Gastrocnemius medialis (tissue), 4 donors: ENCODE results near the gene PDRG1. TPM values are rescaled to one million over a fixed set of nuclear protein-coding genes. Genes with fewer than 3 reads are reported as not detected.

ENCODE experiments used
- ATAC-seq, 2 donors: fragments of 150-250 bp; one replicate each; pipeline ENCODE4 v1.9.1; 2016
- DNase-seq, 2 donors: peaks; one replicate each; pipeline ENCODE4 v3.0.0-alpha.2; 2019
- H3K27ac ChIP-seq, 4 donors: fragments of 200-600 bp; sonication (generic); 1 replicate in 1 of 4; 2 replicates in 3 of 4; pipeline ENCODE4 v1.5.1; 2016 to 2018; ENCODE audit warnings: mild to moderate bottlenecking in 2 of 4, moderate library complexity in 1 of 4
- H3K27me3 ChIP-seq, 3 donors: fragments of 200-600 bp; sonication (generic) in 2 of 3; 1 replicate in 1 of 3; 2 replicates in 2 of 3; pipeline versions ENCODE4 v1.5.1 to v1.6.0; 2016 to 2019; ENCODE audit warnings: mild to moderate bottlenecking in 1 of 3, moderate library complexity in 1 of 3
- H3K36me3 ChIP-seq, 2 donors: fragments of 200-600 bp; sonication (generic) in 1 of 2; one replicate each; pipeline ENCODE4 v1.5.1; 2017 to 2018
- H3K4me1 ChIP-seq, 2 donors: fragments of 200-600 bp; sonication (generic) in 1 of 2; one replicate each; pipeline ENCODE4 v1.5.1; 2016 to 2017; ENCODE audit warnings: mild to moderate bottlenecking in 2 of 2
- H3K4me3 ChIP-seq, 4 donors: fragments of 200-600 bp; sonication (generic) in 3 of 4; 1 replicate in 1 of 4; 2 replicates in 3 of 4; pipeline ENCODE4 v1.5.1; 2016 to 2019; ENCODE audit warnings: mild to moderate bottlenecking in 2 of 4
- H3K9me3 ChIP-seq, 3 donors: fragments of 200-600 bp; sonication (generic) in 2 of 3; 1 replicate in 1 of 3; 2 replicates in 2 of 3; pipeline ENCODE4 v1.5.1; 2016 to 2019
- CTCF ChIP-seq, 5 experiments: fragments of 450-650 bp in 3 of 5; fragments of 200-600 bp in 2 of 5; sonication (generic) in 2 of 5; IDR thresholded peaks in 4 of 5; conservative IDR thresholded peaks in 1 of 5; 1 replicate in 4 of 5; 2 replicates in 1 of 5; pipeline ENCODE4 v1.5.1; 2016 to 2019; ENCODE audit warnings: antibody characterized with exemption in 5 of 5, mild to moderate bottlenecking in 3 of 5, moderate library complexity in 3 of 5
- POLR2A ChIP-seq, 2 donors: fragments of 450-650 bp; IDR thresholded peaks; one replicate each; pipeline ENCODE4 v1.6.1; 2017; ENCODE audit warnings: antibody characterized with exemption in 2 of 2, mild to moderate bottlenecking in 2 of 2, moderate library complexity in 2 of 2
- in situ Hi-C, 4 donors: fragments of 200-750 bp; cut with MboI; loops; one replicate each; pipeline versions ENCODE4 v1.15.0 to v1.8.0; 2017; ENCODE audit warnings: low sequenced_read_pairs in 4 of 4
- intact Hi-C: fragments of 100-400 bp; cut with DNase I; formaldehyde crosslinking; loops from one replicate; pipeline ENCODE4 v1.15.1; 2023; ENCODE audit warnings: low total_unique reads
- total RNA-seq, 4 donors: library from RNA; depleted of rRNA; stranded (reverse); fragments of >200 nt; gene quantifications; one replicate each; pipeline versions ENCODE4 v1.1.0 to v1.2.3, GENCODE V29; 2016

Gene PDRG1
- total RNA-seq, 4 donors from 2014 or later = 7.0 to 12.9 (median 9.6) TPM

GRCh38 chr20:31909253-31910070 lies 42.4 kb downstream of the PDRG1 start:
- no peak for ATAC-seq
- Histone ChIP-seq H3K36me3 (no peaks in the 10 kb centered on the region), H3K27ac (no peak overlapping the region), H3K4me1 (no peaks in the 10 kb centered on the region), H3K4me3 (no peak overlapping the region), H3K9me3 (no peaks in the 10 kb centered on the region), H3K27me3 (no peaks in the 10 kb centered on the region)
- no peak for TF ChIP-seq CTCF (IDR thresholded peaks at IDR 0.05 in 4 of 5, conservative IDR thresholded peaks at IDR 0.05 in 1 of 5)
- intact Hi-C loops (no loop called here), in situ Hi-C loops (no loop called here)
- DNase-seq = no peak

GRCh38 chr20:31908424-31908823 lies 43.4 kb downstream of the PDRG1 start:
- intact Hi-C loops (no loop called here), in situ Hi-C loops (no loop called here)
- DNase-seq (no peak), ATAC-seq (no peak)
- no peaks in the 10 kb centered on the region for H3K4me1 ChIP-seq
- no peak for TF ChIP-seq CTCF (IDR thresholded peaks at IDR 0.05 in 4 of 5, conservative IDR thresholded peaks at IDR 0.05 in 1 of 5)
- TF ChIP-seq POLR2A (IDR thresholded peaks at IDR 0.05) = no peak
- no peak overlapping the region for H3K4me3 ChIP-seq
- H3K27ac ChIP-seq = no peak overlapping the region
- no peaks in the 10 kb centered on the region for H3K36me3 ChIP-seq
- H3K27me3 ChIP-seq = no peaks in the 10 kb centered on the region
- no peaks in the 10 kb centered on the region for H3K9me3 ChIP-seq

DNA sequence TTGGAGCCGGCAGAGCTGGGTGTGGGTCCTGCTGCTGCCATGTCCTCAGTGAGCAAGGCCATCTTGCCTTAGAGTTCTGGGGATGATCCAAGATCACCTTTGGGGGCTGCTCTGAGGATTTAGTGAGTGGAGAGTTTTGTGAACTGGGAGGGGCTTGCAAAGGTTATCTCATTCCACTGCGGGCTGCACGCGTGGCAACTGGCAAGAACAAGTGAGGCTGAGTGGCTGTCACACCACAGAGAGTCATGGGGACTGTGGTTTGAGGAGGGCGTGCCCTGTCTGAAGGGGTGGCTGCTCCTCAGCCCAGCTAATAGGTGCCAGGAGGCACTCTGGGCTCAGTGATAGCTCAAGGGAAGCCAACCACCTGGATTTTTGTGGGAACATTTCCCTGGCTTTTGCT lies 43.8 kb downstream of the PDRG1 start:
- TF ChIP-seq POLR2A (IDR thresholded peaks at IDR 0.05) = no peak
- H3K4me3 ChIP-seq = no peak overlapping the region
- intact Hi-C loops (no loop called here), in situ Hi-C loops (no loop called here)
- no peaks in the 10 kb centered on the region for H3K4me1 ChIP-seq
- H3K36me3 ChIP-seq = no peaks in the 10 kb centered on the region
- no peak for ATAC-seq
- no peaks in the 10 kb centered on the region for H3K27me3 ChIP-seq
- no peak overlapping the region for H3K27ac ChIP-seq
- H3K9me3 ChIP-seq = no peaks in the 10 kb centered on the region
- no peak for DNase-seq

- intact Hi-C loops (no loop called here), in situ Hi-C loops (no loop called here)
- no peaks in the 10 kb centered on the region for H3K27me3 ChIP-seq
- ATAC-seq (no peak), DNase-seq (no peak)
- H3K9me3 ChIP-seq = no peaks in the 10 kb centered on the region
- H3K36me3 ChIP-seq = no peaks in the 10 kb centered on the region
- no peak overlapping the region for H3K4me3 ChIP-seq
- no peak for TF ChIP-seq POLR2A (IDR thresholded peaks at IDR 0.05)
- no peak for TF ChIP-seq CTCF (IDR thresholded peaks at IDR 0.05 in 4 of 5, conservative IDR thresholded peaks at IDR 0.05 in 1 of 5)
- H3K27ac ChIP-seq = no peak overlapping the region
- no peaks in the 10 kb centered on the region for H3K4me1 ChIP-seq
Observed at GRCh38 chr20:31907046-31907445, 44.8 kb downstream of the PDRG1 start.

DNA sequence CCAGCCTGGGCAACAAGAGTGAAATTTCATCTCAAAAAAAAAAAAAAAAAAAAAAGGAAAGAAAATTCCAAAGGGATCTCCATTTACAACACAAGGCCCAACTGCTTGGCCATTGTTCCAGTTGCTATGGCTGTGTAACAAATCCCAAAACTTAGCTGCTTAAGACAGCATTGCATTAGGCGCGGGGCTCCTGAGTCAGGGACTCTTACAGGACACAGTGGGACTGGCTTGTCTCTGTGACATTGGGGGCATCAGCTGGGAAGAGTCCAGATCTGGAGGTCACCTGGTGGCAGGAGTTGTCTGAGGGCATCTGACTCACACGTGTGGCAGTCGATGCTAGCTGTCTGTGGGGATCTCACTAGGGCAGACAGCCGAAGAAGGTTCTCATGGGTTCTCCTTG lies 45.8 kb downstream of the PDRG1 start:
- DNase-seq = no peak
- H3K4me1 ChIP-seq = no peaks in the 10 kb centered on the region
- TF ChIP-seq CTCF (IDR thresholded peaks at IDR 0.05 in 4 of 5, conservative IDR thresholded peaks at IDR 0.05 in 1 of 5) = no peak
- TF ChIP-seq POLR2A (IDR thresholded peaks at IDR 0.05) = no peak
- ATAC-seq = no peak
- no peaks in the 10 kb centered on the region for H3K27me3 ChIP-seq
- in situ Hi-C loops = no loop called here
- H3K4me3 ChIP-seq = no peak overlapping the region
- H3K27ac ChIP-seq = no peak overlapping the region
- H3K9me3 ChIP-seq = no peaks in the 10 kb centered on the region
- no peaks in the 10 kb centered on the region for H3K36me3 ChIP-seq
- intact Hi-C loops = no loop called here
